ENCODE data around the gene ERCC6L2. TPM values are rescaled to one million over a fixed set of nuclear protein-coding genes. Genes with fewer than 3 reads are reported as not detected.

ERCC6L2 gene, protein sequence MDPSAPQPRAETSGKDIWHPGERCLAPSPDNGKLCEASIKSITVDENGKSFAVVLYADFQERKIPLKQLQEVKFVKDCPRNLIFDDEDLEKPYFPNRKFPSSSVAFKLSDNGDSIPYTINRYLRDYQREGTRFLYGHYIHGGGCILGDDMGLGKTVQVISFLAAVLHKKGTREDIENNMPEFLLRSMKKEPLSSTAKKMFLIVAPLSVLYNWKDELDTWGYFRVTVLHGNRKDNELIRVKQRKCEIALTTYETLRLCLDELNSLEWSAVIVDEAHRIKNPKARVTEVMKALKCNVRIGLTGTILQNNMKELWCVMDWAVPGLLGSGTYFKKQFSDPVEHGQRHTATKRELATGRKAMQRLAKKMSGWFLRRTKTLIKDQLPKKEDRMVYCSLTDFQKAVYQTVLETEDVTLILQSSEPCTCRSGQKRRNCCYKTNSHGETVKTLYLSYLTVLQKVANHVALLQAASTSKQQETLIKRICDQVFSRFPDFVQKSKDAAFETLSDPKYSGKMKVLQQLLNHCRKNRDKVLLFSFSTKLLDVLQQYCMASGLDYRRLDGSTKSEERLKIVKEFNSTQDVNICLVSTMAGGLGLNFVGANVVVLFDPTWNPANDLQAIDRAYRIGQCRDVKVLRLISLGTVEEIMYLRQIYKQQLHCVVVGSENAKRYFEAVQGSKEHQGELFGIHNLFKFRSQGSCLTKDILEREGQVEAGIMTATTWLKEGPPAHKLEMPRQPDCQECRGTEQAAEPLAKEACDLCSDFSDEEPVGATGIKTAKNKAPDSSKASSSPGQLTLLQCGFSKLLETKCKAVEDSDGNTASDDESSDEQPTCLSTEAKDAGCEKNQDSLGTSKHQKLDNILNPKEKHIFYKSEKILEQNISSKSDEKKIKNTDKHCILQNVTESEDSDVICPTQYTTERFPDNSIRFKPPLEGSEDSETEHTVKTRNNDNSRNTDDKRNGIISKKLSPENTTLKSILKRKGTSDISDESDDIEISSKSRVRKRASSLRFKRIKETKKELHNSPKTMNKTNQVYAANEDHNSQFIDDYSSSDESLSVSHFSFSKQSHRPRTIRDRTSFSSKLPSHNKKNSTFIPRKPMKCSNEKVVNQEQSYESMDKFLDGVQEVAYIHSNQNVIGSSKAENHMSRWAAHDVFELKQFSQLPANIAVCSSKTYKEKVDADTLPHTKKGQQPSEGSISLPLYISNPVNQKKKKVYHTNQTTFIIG (N-terminal part only)
- total RNA-seq (2021; ENCODE audit: unreplicated experiment): 39.7 TPM
- polyA plus RNA-seq (2012; ENCODE audit: insufficient read length): 7.9 TPM
- Bru-seq, nascent RNA: percentile 89 among the genes with signal in this experiment
- percentile 77 among the genes with signal in this experiment for BruChase-seq, experiment 1, labeled RNA remaining after a 2-hour chase
- BruChase-seq, experiment 2, labeled RNA remaining after a 6-hour chase: percentile 72 among the genes with signal in this experiment
- long read RNA-seq, partial matches to known transcripts: 20 of 33 reads
- long read RNA-seq, other reads (novel, unspliced or antisense): 13 of 33 reads

DNA sequence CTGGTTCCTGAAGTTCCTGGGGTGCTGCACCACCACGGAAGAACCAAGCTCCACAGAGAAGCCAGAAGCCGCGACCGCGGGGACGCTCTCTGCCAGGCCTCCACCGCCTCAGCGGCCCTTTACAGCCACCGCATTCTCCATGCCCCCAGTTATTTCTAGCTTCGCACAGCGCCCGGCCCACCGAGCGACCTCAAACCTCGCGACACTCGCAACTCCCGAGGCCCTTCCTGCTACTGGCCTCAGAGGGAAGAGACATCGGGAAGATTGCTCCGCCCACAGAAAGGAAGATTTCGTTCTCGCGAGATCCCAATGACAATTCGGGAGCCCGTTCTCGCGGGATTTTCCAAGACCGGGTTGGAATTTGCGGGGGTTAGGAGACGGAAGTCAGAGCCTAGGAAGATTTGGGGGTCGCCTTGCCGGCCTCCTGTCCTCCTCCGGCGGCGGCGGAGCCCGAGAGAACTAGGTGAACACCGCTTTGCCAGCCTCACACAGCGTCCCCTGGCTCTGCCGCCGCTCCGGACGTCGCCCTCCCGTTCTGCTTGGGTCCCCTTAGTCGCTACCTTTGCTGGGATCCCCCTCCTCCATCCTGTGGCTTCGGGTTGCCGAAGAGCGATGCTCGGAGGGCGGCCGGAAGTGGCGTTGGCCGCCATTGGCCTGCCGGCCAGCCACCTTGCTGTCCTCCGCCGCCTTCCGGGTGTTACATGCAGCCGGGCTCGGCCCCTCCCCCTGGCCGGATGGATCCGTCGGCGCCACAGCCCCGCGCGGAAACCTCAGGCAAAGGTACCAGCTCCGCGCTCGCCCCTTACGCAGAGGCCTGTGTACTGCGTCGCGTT lies at the start of gene ERCC6L2:
ERCC6L2 (plus strand) TSS at position 387 of the 833 bp plus-strand sequence; CDS start at position 735, 348 bp downstream.
- ATAC-seq (peak; percentile 96), DNase-seq (ENCODE audit: low read depth, low spot score) (peak; percentile 93)
- POLR2A ChIA-PET: interaction anchor here (0.6 kb wide), 1 partner anchor 369 kb away, joined by 7 read pairs; no protein-coding TSS in a partner anchor
- BruUV-seq (replicated peaks): no TSS peak
- Histone ChIP-seq H3K36me3 (ENCODE audit: control insufficient read depth, insufficient read depth, low read length) (peaks cover 11% of the 10 kb centered on the region), H3K9me3 (ENCODE audit: control insufficient read depth, insufficient read depth, low read depth, low read length) (no peaks in the 10 kb centered on the region), H3K4me1 (ENCODE audit: control insufficient read depth, insufficient read depth, low read length) (peaks cover 18% of the 10 kb centered on the region), H3K4me3 (ENCODE audit: low read depth in 2 of 2, low read length in 2 of 2) (no peak within 1 kb of the TSS), H3K27ac (ENCODE audit: low read length) (no peak within 1 kb of the TSS; the same call in 1 of the 2 replicates), H3K27me3 (ENCODE audit: control insufficient read depth, insufficient read depth, low read length) (no peaks in the 10 kb centered on the region)
- in situ Hi-C loops (cut with HindIII; ENCODE audit: low pct_unique_long_range_greater_than_20kb, low sequenced_read_pairs): no loop called here
- TF ChIP-seq, protein P1, sequence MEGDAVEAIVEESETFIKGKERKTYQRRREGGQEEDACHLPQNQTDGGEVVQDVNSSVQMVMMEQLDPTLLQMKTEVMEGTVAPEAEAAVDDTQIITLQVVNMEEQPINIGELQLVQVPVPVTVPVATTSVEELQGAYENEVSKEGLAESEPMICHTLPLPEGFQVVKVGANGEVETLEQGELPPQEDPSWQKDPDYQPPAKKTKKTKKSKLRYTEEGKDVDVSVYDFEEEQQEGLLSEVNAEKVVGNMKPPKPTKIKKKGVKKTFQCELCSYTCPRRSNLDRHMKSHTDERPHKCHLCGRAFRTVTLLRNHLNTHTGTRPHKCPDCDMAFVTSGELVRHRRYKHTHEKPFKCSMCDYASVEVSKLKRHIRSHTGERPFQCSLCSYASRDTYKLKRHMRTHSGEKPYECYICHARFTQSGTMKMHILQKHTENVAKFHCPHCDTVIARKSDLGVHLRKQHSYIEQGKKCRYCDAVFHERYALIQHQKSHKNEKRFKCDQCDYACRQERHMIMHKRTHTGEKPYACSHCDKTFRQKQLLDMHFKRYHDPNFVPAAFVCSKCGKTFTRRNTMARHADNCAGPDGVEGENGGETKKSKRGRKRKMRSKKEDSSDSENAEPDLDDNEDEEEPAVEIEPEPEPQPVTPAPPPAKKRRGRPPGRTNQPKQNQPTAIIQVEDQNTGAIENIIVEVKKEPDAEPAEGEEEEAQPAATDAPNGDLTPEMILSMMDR (IDR thresholded peaks at IDR 0.05): no peak
- peak; percentile 75 for TF ChIP-seq SIN3A (IDR thresholded peaks at IDR 0.05; ENCODE audit: borderline replicate concordance, insufficient read depth, low read depth, low read length)
- TF ChIP-seq, protein P2, sequence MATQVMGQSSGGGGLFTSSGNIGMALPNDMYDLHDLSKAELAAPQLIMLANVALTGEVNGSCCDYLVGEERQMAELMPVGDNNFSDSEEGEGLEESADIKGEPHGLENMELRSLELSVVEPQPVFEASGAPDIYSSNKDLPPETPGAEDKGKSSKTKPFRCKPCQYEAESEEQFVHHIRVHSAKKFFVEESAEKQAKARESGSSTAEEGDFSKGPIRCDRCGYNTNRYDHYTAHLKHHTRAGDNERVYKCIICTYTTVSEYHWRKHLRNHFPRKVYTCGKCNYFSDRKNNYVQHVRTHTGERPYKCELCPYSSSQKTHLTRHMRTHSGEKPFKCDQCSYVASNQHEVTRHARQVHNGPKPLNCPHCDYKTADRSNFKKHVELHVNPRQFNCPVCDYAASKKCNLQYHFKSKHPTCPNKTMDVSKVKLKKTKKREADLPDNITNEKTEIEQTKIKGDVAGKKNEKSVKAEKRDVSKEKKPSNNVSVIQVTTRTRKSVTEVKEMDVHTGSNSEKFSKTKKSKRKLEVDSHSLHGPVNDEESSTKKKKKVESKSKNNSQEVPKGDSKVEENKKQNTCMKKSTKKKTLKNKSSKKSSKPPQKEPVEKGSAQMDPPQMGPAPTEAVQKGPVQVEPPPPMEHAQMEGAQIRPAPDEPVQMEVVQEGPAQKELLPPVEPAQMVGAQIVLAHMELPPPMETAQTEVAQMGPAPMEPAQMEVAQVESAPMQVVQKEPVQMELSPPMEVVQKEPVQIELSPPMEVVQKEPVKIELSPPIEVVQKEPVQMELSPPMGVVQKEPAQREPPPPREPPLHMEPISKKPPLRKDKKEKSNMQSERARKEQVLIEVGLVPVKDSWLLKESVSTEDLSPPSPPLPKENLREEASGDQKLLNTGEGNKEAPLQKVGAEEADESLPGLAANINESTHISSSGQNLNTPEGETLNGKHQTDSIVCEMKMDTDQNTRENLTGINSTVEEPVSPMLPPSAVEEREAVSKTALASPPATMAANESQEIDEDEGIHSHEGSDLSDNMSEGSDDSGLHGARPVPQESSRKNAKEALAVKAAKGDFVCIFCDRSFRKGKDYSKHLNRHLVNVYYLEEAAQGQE (IDR thresholded peaks at IDR 0.05; ENCODE audit: insufficient read depth in 1 of 2, low read depth in 2 of 2, low read length in 1 of 2): peak in 1 of 2 experiments; percentile 20; a peak in 1 of 4 replicates
- TF ChIP-seq TCF7L2 (IDR thresholded peaks at IDR 0.05; ENCODE audit: low read depth, low read length): no peak
- peak; percentile 85 for TF ChIP-seq POLR2AphosphoS5 (IDR thresholded peaks at IDR 0.05; ENCODE audit: low read depth, low read length)
- intact Hi-C loops (cut with micrococcal nuclease; ENCODE audit: unreplicated experiment): loop anchor here (5.0 kb wide), 1 partner anchor 368 kb away; no protein-coding TSS in a partner anchor
- CTCF ChIA-PET: no interaction called here
